Vagina (tissue), 2 donors: ENCODE results near the gene CDO1.

Source experiments
- POLR2A ChIP-seq, 2 donors: fragments of 450-650 bp; IDR thresholded peaks; one replicate each; pipeline ENCODE4 v1.6.1; 2017; ENCODE audit warnings: antibody characterized with exemption in 2 of 2, mild to moderate bottlenecking in 2 of 2, moderate library complexity in 2 of 2
- POLR2AphosphoS5 ChIP-seq, 2 donors: sonication (generic); formaldehyde crosslinking; IDR thresholded peaks; one replicate each; pipeline ENCODE4 v1.9.0; 2017; ENCODE audit warnings: antibody characterized with exemption in 2 of 2, mild to moderate bottlenecking in 2 of 2, low read depth in 1 of 2; ENCODE audit not compliant: insufficient read depth in 1 of 2
- TF ChIP-seq, protein P1 (sequence below), 3 experiments: fragments of 450-650 bp in 2 of 3; fragments of 200-600 bp in 1 of 3; sonication (generic) in 1 of 3; IDR thresholded peaks; one replicate each; pipeline ENCODE4 v1.5.1; 2017 to 2019; ENCODE audit warnings: antibody characterized with exemption in 3 of 3, mild to moderate bottlenecking in 2 of 3, moderate library complexity in 2 of 3

DNA sequence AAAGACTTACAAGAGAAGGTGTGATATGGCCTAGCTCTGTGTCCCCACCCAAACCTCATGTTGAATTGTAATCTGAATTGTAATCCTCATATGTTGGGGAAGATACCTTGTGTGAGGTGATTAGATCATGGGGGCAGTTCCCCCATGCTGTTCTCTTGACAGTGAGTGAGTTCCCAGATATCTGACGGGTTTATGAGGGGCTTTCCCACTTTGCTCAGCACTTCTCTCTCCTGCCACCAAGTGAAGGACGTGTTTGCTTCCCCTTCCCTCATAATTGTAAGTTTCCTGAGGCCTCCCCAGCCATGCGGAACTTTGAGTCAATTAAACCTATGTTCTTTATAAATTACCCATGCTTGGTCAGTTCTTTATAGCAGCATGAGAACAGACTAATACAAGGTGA is 49.0 kb downstream of the CDO1 start:
- TF ChIP-seq, protein P1, sequence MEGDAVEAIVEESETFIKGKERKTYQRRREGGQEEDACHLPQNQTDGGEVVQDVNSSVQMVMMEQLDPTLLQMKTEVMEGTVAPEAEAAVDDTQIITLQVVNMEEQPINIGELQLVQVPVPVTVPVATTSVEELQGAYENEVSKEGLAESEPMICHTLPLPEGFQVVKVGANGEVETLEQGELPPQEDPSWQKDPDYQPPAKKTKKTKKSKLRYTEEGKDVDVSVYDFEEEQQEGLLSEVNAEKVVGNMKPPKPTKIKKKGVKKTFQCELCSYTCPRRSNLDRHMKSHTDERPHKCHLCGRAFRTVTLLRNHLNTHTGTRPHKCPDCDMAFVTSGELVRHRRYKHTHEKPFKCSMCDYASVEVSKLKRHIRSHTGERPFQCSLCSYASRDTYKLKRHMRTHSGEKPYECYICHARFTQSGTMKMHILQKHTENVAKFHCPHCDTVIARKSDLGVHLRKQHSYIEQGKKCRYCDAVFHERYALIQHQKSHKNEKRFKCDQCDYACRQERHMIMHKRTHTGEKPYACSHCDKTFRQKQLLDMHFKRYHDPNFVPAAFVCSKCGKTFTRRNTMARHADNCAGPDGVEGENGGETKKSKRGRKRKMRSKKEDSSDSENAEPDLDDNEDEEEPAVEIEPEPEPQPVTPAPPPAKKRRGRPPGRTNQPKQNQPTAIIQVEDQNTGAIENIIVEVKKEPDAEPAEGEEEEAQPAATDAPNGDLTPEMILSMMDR (IDR thresholded peaks at IDR 0.05) = no peak
- TF ChIP-seq POLR2AphosphoS5 (IDR thresholded peaks at IDR 0.05; ENCODE audit: insufficient read depth in 1 of 2, low read depth in 1 of 2) = no peak
- TF ChIP-seq POLR2A (IDR thresholded peaks at IDR 0.05) = no peak
